CD14-positive monocyte (primary cell): ENCODE measurements around the gene ALS2. TPM values are rescaled to one million over a fixed set of nuclear protein-coding genes. Genes with fewer than 3 reads are reported as not detected.

Source experiments
- DNase-seq, 3 donors: peaks; one replicate each; pipeline ENCODE4 v3.0.0-alpha.2; 2011 to 2022
- H2AFZ ChIP-seq: 2 replicates; pipeline ENCODE4 v1.6.0; 2012; ENCODE audit warnings: mild to moderate bottlenecking, low read depth, low read length, inconsistent platforms; ENCODE audit not compliant: insufficient read depth, poor library complexity, severe bottlenecking
- H3K27ac ChIP-seq, 2 donors: 1 replicate in 1 of 2; 2 replicates in 1 of 2; pipeline ENCODE4 v1.5.1; 2012 to 2013; ENCODE audit warnings: low read length in 2 of 2, control low read depth in 1 of 2, inconsistent platforms in 1 of 2, low read depth in 1 of 2, mild to moderate bottlenecking in 1 of 2
- H3K27me3 ChIP-seq, 2 donors: one replicate each; pipeline versions ENCODE4 v1.6.0 to v1.6.1; 2011 to 2013; ENCODE audit warnings: low read length in 2 of 2; ENCODE audit not compliant: control insufficient read depth in 2 of 2, insufficient read depth in 2 of 2
- H3K36me3 ChIP-seq, 2 donors: replicated peaks in 1 of 2; 1 replicate in 1 of 2; 2 replicates in 1 of 2; pipeline versions ENCODE4 v1.5.1 to v1.6.1; 2012 to 2013; ENCODE audit warnings: low read length in 2 of 2, control low read depth in 1 of 2, inconsistent platforms in 1 of 2, mild to moderate bottlenecking in 1 of 2; ENCODE audit not compliant: insufficient read depth in 2 of 2, control insufficient read depth in 1 of 2
- H3K4me1 ChIP-seq, 2 donors: 1 replicate in 1 of 2; 2 replicates in 1 of 2; pipeline versions ENCODE4 v1.5.1 to v1.6.1; 2012 to 2013; ENCODE audit warnings: low read length in 2 of 2, control low read depth in 1 of 2, inconsistent platforms in 1 of 2, mild to moderate bottlenecking in 1 of 2, moderate library complexity in 1 of 2; ENCODE audit not compliant: insufficient read depth in 2 of 2, control insufficient read depth in 1 of 2
- H3K4me2 ChIP-seq: replicated peaks from 2 replicates; pipeline ENCODE3; 2012; ENCODE audit warnings: low read length, moderate library complexity, mild to moderate bottlenecking; ENCODE audit not compliant: poor library complexity, severe bottlenecking; ENCODE audit errors: extremely low read depth
- H3K4me3 ChIP-seq, 3 experiments: fragments of 200-600 bp in 1 of 3; sonication (generic) in 1 of 3; replicated peaks in 1 of 3; 1 replicate in 2 of 3; 2 replicates in 1 of 3; pipeline ENCODE4 v1.5.1; 2011 to 2013; ENCODE audit warnings: low read length in 3 of 3, mild to moderate bottlenecking in 3 of 3, control low read depth in 2 of 3, low read depth in 2 of 3, inconsistent platforms in 1 of 3, moderate library complexity in 1 of 3
- H3K79me2 ChIP-seq: 2 replicates; pipeline ENCODE4 v1.6.0; 2012; ENCODE audit warnings: mild to moderate bottlenecking, control low read depth, inconsistent platforms, low read length, moderate library complexity; ENCODE audit not compliant: insufficient read depth
- H3K9ac ChIP-seq: 2 replicates; pipeline ENCODE4 v1.6.0; 2017; ENCODE audit warnings: low read length, mild to moderate bottlenecking; ENCODE audit not compliant: insufficient read depth, poor library complexity, severe bottlenecking
- H3K9me3 ChIP-seq, 2 donors: replicated peaks in 1 of 2; 1 replicate in 1 of 2; 2 replicates in 1 of 2; pipeline versions ENCODE4 v1.5.1 to v1.6.1; 2012 to 2013; ENCODE audit warnings: low read length in 2 of 2, control low read depth in 1 of 2; ENCODE audit not compliant: control insufficient read depth in 1 of 2, insufficient read depth in 1 of 2
- H4K20me1 ChIP-seq: 2 replicates; pipeline ENCODE4 v1.6.0; 2012; ENCODE audit warnings: mild to moderate bottlenecking, low read length, control low read depth, moderate library complexity; ENCODE audit not compliant: insufficient read depth
- H3K27ac Mint-ChIP-seq, 7 donors: one replicate each; pipeline ENCODE4 v1.8.0; 2020; ENCODE audit warnings: mild to moderate bottlenecking in 7 of 7, mixed read lengths in 7 of 7, moderate library complexity in 6 of 7, inconsistent platforms in 2 of 7
- H3K27me3 Mint-ChIP-seq, 3 donors: one replicate each; pipeline ENCODE4 v1.8.0; 2021 to 2022; ENCODE audit warnings: low read depth in 3 of 3, mild to moderate bottlenecking in 3 of 3, mixed read lengths in 3 of 3, moderate library complexity in 3 of 3, inconsistent platforms in 1 of 3
- H3K36me3 Mint-ChIP-seq, 2 donors: one replicate each; pipeline ENCODE4 v1.8.0; 2020; ENCODE audit warnings: mixed read lengths in 2 of 2, inconsistent platforms in 1 of 2, mild to moderate bottlenecking in 1 of 2
- H3K4me1 Mint-ChIP-seq: one replicate; pipeline ENCODE4 v1.8.0; 2020; ENCODE audit warnings: mild to moderate bottlenecking, mixed read lengths
- H3K4me3 Mint-ChIP-seq, 2 donors: one replicate each; pipeline ENCODE4 v1.8.0; 2020; ENCODE audit warnings: mild to moderate bottlenecking in 2 of 2, mixed read lengths in 2 of 2, moderate library complexity in 1 of 2
- H3K9me3 Mint-ChIP-seq, 7 donors: one replicate each; pipeline ENCODE4 v1.8.0; 2020 to 2022; ENCODE audit warnings: mixed read lengths in 7 of 7, mild to moderate bottlenecking in 6 of 7, moderate library complexity in 6 of 7, inconsistent platforms in 2 of 7
- WGBS: methylation state at CpG from one replicate; pipeline ENCODE4 v1.1.5; 2013; ENCODE audit warnings: missing lambda C conversion rate; ENCODE audit not compliant: insufficient coverage; 5-methylcytosine and 5-hydroxymethylcytosine counted together
- intact Hi-C, 2 donors: fragments of 100-400 bp; cut with micrococcal nuclease; formaldehyde crosslinking; loops; one replicate each; pipeline versions ENCODE4 v1.15.0 to v1.15.1; 2023
- polyA plus RNA-seq, 3 donors: library from polyadenylated mRNA; depleted of rRNA in 1 of 3; unstranded in 2 of 3; stranded (reverse) in 1 of 3; fragments of 300-500 nt in 2 of 3; fragments of >200 nt in 1 of 3; fragmentation: Illumina TruSeq in 2 of 3; gene quantifications; 1 replicate in 2 of 3; 2 replicates in 1 of 3; pipeline ENCODE4 v1.2.3, GENCODE V29; 2012 to 2021
- TF ChIP-seq, protein P1 (sequence below): fragments of 200-600 bp; IDR thresholded peaks from one replicate; pipeline ENCODE4 v1.8.0; 2022; ENCODE audit warnings: antibody characterized with exemption, mild to moderate bottlenecking

Gene ALS2
- polyA plus RNA-seq, 3 donors, result 2.6 to 4.7 (median 3.1) TPM

DNA sequence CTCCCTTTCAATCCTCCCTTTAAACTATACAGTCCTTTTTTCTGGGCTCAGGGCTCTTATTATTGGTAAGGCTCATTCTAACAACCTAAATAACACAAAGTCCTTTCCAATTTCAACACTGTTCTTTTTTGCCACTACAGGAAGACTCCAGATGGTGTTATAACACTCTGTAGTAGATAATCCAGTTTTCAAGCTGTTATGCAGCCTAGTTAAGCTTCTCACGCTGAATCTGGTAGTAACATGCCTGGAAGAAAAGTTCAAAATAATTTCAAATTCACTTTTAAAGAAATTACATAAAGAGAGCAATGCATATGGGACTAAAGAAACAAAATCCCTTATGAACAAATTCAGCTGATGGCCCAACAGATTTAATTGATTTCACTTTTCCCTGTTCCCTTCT, 79.1 kb downstream of the ALS2 start:
- no peaks in the 10 kb centered on the region for H3K9me3 Mint-ChIP-seq
- H3K9ac ChIP-seq, result no peak overlapping the region

DNA sequence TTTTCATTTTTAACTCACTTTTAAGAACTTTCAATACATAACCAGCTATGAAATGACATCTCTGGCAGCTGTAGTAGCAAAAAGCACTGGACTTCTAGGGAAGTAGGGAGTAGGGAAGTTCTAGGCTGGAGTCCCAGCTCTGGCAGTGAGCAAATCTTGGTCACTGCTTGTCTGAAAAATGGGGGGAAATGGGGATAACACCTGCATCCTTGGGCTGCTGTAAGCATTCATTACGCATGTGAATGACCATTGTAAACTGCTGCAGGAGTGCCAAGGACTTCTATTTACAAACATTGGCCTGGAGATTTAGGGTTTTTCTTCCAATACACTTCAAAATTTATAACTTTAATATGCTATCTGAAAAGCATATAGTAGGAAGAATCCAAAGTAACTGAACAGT, 81.3 kb downstream of the ALS2 start:
- no peaks in the 10 kb centered on the region for H4K20me1 ChIP-seq
- TF ChIP-seq, protein P1, sequence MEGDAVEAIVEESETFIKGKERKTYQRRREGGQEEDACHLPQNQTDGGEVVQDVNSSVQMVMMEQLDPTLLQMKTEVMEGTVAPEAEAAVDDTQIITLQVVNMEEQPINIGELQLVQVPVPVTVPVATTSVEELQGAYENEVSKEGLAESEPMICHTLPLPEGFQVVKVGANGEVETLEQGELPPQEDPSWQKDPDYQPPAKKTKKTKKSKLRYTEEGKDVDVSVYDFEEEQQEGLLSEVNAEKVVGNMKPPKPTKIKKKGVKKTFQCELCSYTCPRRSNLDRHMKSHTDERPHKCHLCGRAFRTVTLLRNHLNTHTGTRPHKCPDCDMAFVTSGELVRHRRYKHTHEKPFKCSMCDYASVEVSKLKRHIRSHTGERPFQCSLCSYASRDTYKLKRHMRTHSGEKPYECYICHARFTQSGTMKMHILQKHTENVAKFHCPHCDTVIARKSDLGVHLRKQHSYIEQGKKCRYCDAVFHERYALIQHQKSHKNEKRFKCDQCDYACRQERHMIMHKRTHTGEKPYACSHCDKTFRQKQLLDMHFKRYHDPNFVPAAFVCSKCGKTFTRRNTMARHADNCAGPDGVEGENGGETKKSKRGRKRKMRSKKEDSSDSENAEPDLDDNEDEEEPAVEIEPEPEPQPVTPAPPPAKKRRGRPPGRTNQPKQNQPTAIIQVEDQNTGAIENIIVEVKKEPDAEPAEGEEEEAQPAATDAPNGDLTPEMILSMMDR, result no peak
- no peaks in the 10 kb centered on the region for H3K9me3 ChIP-seq
- no peak overlapping the region for H3K4me3 Mint-ChIP-seq
- no peaks in the 10 kb centered on the region for H3K27me3 ChIP-seq
- H3K27ac Mint-ChIP-seq, result no peak overlapping the region
- H3K9ac ChIP-seq, result no peak overlapping the region
- H3K9me3 Mint-ChIP-seq, result peaks cover 0 to under 1% (median 0%) of the 10 kb centered on the region in 7 donors
- H3K27me3 Mint-ChIP-seq, result no peaks in the 10 kb centered on the region
- intact Hi-C loops, result no loop called here
- no peak overlapping the region for H3K4me3 ChIP-seq
- H3K36me3 ChIP-seq, result peaks cover 24 to 27% of the 10 kb centered on the region in 2 donors
- no peaks in the 10 kb centered on the region for H3K79me2 ChIP-seq
- DNase-seq, result no peak
- no peaks in the 10 kb centered on the region for H3K4me1 ChIP-seq
- no peaks in the 10 kb centered on the region for H3K4me1 Mint-ChIP-seq
- no peak overlapping the region for H3K27ac ChIP-seq
- no peak overlapping the region for H3K4me2 ChIP-seq
- H2AFZ ChIP-seq, result no peak overlapping the region
- H3K36me3 Mint-ChIP-seq, result peaks cover 23 to 32% of the 10 kb centered on the region in 2 donors
- no CpG with 5 or more reads among the region's 1 CpG for WGBS

More for the DNA sequence above, 79.1 kb downstream of the ALS2 start:
- H3K36me3 ChIP-seq, result peaks cover 34 to 41% of the 10 kb centered on the region in 2 donors
- Mint-ChIP-seq H3K27ac (no peak overlapping the region), H3K36me3 (peaks cover 40 to 45% of the 10 kb centered on the region in 2 donors), H3K4me1 (no peaks in the 10 kb centered on the region), H3K4me3 (no peak overlapping the region), H3K27me3 (no peaks in the 10 kb centered on the region)
- intact Hi-C loops, result no loop called here
- no peaks in the 10 kb centered on the region for H3K4me1 ChIP-seq
- H3K27ac ChIP-seq, result no peak overlapping the region
- no peak overlapping the region for H3K4me3 ChIP-seq
- TF ChIP-seq, protein P1, result no peak
- no peaks in the 10 kb centered on the region for H4K20me1 ChIP-seq
- no peak for DNase-seq
- H3K27me3 ChIP-seq, result no peaks in the 10 kb centered on the region
- no peaks in the 10 kb centered on the region for H3K9me3 ChIP-seq
- no peak overlapping the region for H3K4me2 ChIP-seq
- no peaks in the 10 kb centered on the region for H3K79me2 ChIP-seq
- H2AFZ ChIP-seq, result no peak overlapping the region
- WGBS, result no CpG with 5 or more reads among the region's 1 CpG
